WTC11 (cell line): Measurements from ENCODE around the gene SENP3.

Experiments
- ATF2 ChIP-seq: sonication (generic); formaldehyde crosslinking; IDR thresholded peaks from 2 replicates; pipeline ENCODE4 v1.8.1; 2022; ENCODE audit warnings: low read depth, missing genetic modification reagents, borderline replicate concordance
- CTCF ChIP-seq: fragments of 200-600 bp; IDR thresholded peaks from 2 replicates; pipeline ENCODE4 v1.8.0; 2022; ENCODE audit warnings: antibody characterized with exemption
- GRHL2 ChIP-seq: fragments of 250-450 bp; sonication (Bioruptor Pico); IDR thresholded peaks from 2 replicates; pipeline ENCODE4 v1.8.0; 2022; ENCODE audit warnings: mild to moderate bottlenecking, moderate library complexity; ENCODE audit not compliant: insufficient replicate concordance, severe bottlenecking
- RELA ChIP-seq: sonication (generic); formaldehyde crosslinking; IDR thresholded peaks from 2 replicates; pipeline ENCODE4 v1.8.1; 2022; ENCODE audit warnings: missing genetic modification reagents, mild to moderate bottlenecking, borderline replicate concordance
- ZNF396 ChIP-seq: fragments of 250-450 bp; sonication (Bioruptor Pico); IDR thresholded peaks from 2 replicates; pipeline ENCODE4 v1.8.0; 2021; ENCODE audit warnings: mild to moderate bottlenecking, moderate library complexity, borderline replicate concordance

GRCh38 chr17:7550344-7550743, 11.4 kb upstream of the SENP3 start:
- TF ChIP-seq CTCF (no peak), RELA (CRISPR knock-in tag) (no peak), ATF2 (no peak), ZNF396 (no peak), GRHL2 (CRISPR knock-in tag) (no peak)
